ENCODE results near the gene SMPDL3A. TPM values are rescaled to one million over a fixed set of nuclear protein-coding genes. Genes with fewer than 3 reads are reported as not detected.

Gene SMPDL3A
- polyA plus RNA-seq, 3 donors from 2014 or later, result 0.37 to 1.2 TPM; not detected in 1

DNA sequence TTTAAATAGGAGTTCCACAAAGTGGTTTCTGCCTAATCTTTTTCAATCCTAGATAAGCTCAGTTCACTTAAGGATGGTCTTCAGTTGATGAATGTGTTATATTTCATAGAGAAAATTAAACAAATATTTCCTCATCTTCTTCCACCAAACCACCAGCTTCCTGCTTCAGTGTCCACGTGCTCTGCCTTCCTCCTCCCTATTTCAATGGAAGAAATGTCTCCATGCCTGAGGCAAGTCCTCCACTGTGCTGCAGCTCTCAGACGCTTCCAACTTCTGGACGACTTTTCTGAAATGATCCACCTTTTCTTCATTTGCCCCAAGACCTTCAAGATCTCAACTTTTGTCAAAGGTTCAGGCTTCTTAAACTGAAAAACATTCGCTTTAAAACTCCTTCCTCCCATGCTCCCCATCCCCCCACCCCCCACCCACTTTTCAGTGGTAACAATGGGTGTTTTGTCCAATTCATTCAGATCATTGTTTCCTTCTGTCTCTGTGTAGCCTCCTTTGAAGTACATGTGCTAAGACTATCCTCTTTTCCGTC is 34.8 kb upstream of the SMPDL3A start:
- DNase-seq, result no peak
- Mint-ChIP-seq H3K9me3 (no peaks in the 10 kb centered on the region), H3K27me3 (ENCODE audit: low read depth in 3 of 3) (peaks cover 0 to 4% (median 3%) of the 10 kb centered on the region in 3 donors), H3K4me3 (no peak overlapping the region), H3K27ac (no peak overlapping the region), H3K36me3 (no peaks in the 10 kb centered on the region), H3K4me1 (peaks cover 26 to 27% of the 10 kb centered on the region in 2 donors)

DNA sequence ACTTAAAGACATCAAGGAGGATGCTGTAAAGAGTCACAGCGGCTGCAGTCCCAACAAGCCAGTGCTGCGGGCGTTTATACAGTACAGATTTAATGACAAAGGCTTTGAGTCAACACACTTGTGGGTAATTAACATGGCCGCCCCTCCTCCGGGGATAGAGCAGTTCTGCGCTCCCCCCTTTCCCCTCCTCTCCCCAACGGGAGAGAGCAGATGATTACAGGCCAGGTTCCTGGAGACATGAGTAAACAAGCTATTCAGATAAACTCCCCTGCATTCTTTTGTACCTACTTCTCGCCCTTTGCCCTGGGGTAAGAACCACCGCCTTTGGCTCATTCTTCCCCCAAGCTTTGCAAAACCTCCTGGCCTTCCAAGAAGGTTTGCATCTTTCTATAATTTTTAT is 33.2 kb upstream of the SMPDL3A start:
- Mint-ChIP-seq H3K36me3 (no peaks in the 10 kb centered on the region), H3K4me1 (peaks cover 19 to 20% of the 10 kb centered on the region in 2 donors), H3K4me3 (no peak overlapping the region), H3K9me3 (no peaks in the 10 kb centered on the region), H3K27ac (no peak overlapping the region), H3K27me3 (ENCODE audit: low read depth in 3 of 3) (peaks cover 0 to 6% (median 4%) of the 10 kb centered on the region in 3 donors)
- no peak for DNase-seq

DNA sequence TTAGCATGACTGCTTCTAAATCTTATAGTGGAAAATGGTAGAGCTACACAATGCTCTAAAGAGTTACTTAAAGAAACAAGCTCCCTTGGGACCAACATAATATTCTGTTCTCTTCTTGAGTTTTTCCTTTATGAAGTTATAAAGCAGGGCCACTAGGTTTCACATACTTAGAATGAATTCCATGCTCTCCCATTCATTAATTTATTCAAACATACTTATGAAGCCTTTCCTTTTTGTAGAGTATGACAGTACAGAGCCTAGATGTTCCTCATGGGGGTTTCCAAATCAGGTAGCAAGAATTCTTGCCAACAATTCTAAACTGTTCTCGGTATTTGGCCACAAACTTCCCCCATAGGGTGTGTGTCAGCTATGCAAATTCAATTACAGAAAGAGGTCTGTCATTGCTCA is 30.1 kb upstream of the SMPDL3A start:
- peaks cover 0 to 4% of the 10 kb centered on the region in 2 donors for H3K4me1 Mint-ChIP-seq
- H3K9me3 Mint-ChIP-seq, result peaks cover 0 to 3% (median 0%) of the 10 kb centered on the region in 6 donors
- peaks cover 0 to 10% (median 4%) of the 10 kb centered on the region in 3 donors for H3K27me3 Mint-ChIP-seq (ENCODE audit: low read depth in 3 of 3)
- no peak overlapping the region for H3K27ac Mint-ChIP-seq
- no peak overlapping the region for H3K4me3 Mint-ChIP-seq
- no peak for DNase-seq
- H3K36me3 Mint-ChIP-seq, result no peaks in the 10 kb centered on the region

DNA sequence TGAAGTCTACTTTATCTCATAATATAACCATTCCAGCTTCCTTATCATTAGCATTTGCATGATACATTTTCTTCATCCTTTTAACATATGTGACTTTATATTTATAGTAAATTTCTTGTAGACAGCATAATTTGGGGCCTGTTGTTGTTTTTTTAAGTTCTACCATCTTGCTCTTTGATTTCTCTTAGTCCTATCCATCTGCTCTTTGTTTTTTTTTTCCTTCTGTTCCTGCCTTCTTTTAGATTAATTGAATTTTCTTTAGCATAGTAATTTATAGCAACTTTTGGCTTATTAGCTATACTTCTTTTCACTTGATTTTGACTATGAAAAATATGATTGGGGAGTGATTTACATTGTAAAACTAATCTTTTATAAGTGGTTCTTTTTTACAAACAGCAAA is 28.7 kb upstream of the SMPDL3A start:
- Mint-ChIP-seq H3K36me3 (no peaks in the 10 kb centered on the region), H3K9me3 (peaks cover 0 to 3% (median 0%) of the 10 kb centered on the region in 6 donors), H3K27ac (no peak overlapping the region), H3K4me3 (no peak overlapping the region), H3K27me3 (ENCODE audit: low read depth in 3 of 3) (peaks cover 0 to 10% (median 5%) of the 10 kb centered on the region in 3 donors), H3K4me1 (no peaks in the 10 kb centered on the region)
- no peak for DNase-seq

DNA sequence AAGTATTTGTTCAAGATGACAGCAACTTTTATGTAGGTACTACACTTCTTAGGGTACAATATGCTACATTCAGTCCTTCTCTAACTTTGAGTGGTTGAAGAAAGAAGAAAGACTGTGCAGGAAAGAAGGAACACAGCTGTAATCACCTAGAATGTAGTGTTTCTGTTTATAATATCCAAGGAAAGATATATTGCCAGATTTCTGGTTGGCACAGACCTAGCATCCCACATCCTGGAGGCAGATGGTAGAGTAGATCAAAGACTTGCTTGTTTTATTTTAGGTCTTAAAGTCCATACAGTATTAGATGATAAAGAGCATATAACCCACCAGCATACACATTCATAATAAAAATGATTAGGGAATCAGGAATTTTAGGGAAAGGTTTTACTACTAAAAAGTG is 22.8 kb upstream of the SMPDL3A start:
- DNase-seq, result no peak
- no peak overlapping the region for H3K4me3 Mint-ChIP-seq
- no peaks in the 10 kb centered on the region for H3K4me1 Mint-ChIP-seq
- H3K36me3 Mint-ChIP-seq, result no peaks in the 10 kb centered on the region
- H3K27me3 Mint-ChIP-seq (ENCODE audit: low read depth in 3 of 3), result peaks cover 0 to 5% (median 4%) of the 10 kb centered on the region in 3 donors
- peaks cover 0 to 3% (median 0%) of the 10 kb centered on the region in 6 donors for H3K9me3 Mint-ChIP-seq
- H3K27ac Mint-ChIP-seq, result no peak overlapping the region

DNA sequence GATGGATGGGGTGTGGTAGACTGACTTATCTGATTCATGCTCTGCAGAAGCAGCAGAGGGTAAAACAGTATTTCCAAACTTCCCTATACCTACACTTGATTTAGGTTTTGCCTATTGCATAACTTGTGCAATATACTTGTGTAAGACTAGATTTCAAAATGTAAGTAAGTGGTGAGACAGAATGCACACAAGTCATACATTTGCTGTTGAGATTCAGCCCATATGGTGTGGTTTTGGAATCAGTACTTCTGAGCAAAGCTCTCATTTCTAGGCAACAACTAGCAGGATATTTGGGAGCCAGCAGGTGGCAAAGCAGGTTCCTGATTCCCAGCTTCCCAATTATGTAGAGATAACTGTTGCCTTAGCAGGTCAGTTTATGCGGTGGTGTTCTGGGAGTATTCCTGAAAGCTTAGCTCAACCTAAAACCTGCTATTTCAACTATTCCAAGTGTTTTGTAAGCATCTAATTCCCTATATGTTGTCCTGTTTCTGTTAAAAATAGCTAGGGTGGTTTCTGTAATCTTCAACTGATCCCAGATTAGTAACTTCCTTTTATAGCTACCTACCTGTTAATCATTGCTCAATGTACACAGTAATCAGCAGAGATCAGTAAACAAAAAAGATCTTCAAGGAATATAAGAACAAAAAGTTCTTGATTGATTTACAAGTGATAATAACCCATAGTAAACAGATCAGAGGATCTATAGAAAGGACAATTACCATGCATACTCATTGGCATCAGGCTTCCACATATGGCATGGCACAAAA is 18.0 kb upstream of the SMPDL3A start:
- DNase-seq, result no peak
- H3K4me1 Mint-ChIP-seq, result no peaks in the 10 kb centered on the region
- no peaks in the 10 kb centered on the region for H3K36me3 Mint-ChIP-seq
- H3K27ac Mint-ChIP-seq, result no peak overlapping the region
- H3K27me3 Mint-ChIP-seq (ENCODE audit: low read depth in 3 of 3), result peaks cover 0 to 7% (median 3%) of the 10 kb centered on the region in 3 donors
- H3K9me3 Mint-ChIP-seq, result no peaks in the 10 kb centered on the region
- no peak overlapping the region for H3K4me3 Mint-ChIP-seq

DNA sequence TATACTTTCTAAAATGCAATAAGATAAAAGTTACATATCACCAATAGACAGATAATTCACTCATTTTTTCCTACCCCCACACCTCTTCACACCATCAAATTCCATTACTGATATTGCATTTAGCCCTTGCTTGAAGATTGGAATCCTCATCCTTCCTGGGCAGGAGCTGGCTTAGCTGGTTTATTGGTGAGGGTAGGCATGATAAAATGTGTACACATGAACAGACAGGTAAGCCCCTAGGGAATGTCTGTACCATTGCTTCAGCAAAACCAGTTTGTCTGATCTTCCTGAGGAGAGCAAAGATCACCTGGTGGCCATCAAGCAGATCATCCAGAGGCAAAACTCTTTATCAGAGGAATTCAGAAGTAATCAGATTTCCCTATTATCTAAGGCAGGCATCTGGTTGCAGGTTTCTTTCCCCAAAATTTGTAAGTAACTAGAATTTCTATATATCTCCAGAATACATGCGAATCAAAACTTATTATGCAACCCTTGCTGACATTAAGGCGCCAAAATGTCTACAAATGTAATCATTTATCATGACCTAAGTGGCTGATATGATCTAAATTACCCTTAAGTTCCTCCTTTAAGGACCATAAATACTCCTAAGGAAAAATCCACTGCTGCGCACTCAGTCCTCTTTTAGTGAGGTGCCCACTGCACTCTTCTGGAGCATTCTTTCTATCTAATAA is 16.2 kb upstream of the SMPDL3A start:
- no peaks in the 10 kb centered on the region for H3K4me1 Mint-ChIP-seq
- H3K36me3 Mint-ChIP-seq, result no peaks in the 10 kb centered on the region
- H3K27ac Mint-ChIP-seq, result no peak overlapping the region
- DNase-seq, result no peak
- H3K9me3 Mint-ChIP-seq, result peaks cover 0 to 5% (median 0%) of the 10 kb centered on the region in 6 donors
- H3K27me3 Mint-ChIP-seq (ENCODE audit: low read depth in 3 of 3), result peaks cover 0 to 7% (median 4%) of the 10 kb centered on the region in 3 donors
- no peak overlapping the region for H3K4me3 Mint-ChIP-seq

DNA sequence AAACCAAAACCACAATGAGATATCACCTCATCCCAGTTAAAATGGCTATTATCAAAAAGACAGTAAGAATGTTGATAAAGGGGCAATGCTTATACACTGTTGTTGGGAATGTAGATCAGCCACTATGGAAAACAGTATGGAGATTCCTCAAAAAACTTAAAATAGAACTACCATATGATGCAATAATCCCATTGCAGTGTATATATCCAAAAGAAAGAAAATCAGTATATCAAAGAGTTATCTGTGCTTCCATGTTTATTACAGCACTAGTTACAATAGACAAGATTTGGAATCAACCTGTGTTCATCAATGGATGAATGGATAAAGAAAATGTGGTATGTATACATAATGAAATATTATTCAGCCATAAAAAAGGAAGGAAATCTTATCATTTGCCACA is 13.1 kb upstream of the SMPDL3A start:
- peaks cover 0 to 5% (median 0%) of the 10 kb centered on the region in 6 donors for H3K9me3 Mint-ChIP-seq
- peaks cover 3 to 7% (median 7%) of the 10 kb centered on the region in 3 donors for H3K27me3 Mint-ChIP-seq (ENCODE audit: low read depth in 3 of 3)
- no peak for DNase-seq
- H3K36me3 Mint-ChIP-seq, result no peaks in the 10 kb centered on the region
- H3K4me1 Mint-ChIP-seq, result no peaks in the 10 kb centered on the region
- H3K27ac Mint-ChIP-seq, result no peak overlapping the region
- no peak overlapping the region for H3K4me3 Mint-ChIP-seq

DNA sequence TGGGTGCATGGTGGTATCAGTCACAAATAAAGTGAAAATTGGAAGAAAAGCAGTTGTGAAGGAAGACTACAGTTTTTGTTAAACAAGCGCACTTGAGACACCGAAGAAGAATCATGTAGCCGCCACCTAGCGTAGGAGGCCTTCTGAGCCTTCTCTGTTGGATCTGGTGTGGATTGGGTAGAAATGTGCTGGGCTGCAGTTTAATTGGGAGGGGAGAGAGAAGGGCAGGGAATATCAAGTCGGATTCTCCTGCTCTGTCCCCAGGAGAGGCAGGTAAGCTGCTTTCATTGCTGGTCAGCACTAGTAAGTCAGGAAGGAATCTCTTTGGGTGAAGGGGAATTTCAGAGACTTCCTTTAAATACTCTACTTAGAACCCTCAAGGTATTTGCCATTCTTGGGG is 10.8 kb upstream of the SMPDL3A start:
- Mint-ChIP-seq H3K9me3 (peaks cover 0 to 5% (median 0%) of the 10 kb centered on the region in 6 donors), H3K4me1 (no peaks in the 10 kb centered on the region), H3K4me3 (no peak overlapping the region), H3K36me3 (no peaks in the 10 kb centered on the region), H3K27me3 (ENCODE audit: low read depth in 3 of 3) (peaks cover 7 to 9% (median 8%) of the 10 kb centered on the region in 3 donors), H3K27ac (no peak overlapping the region)
- no peak for DNase-seq

DNA sequence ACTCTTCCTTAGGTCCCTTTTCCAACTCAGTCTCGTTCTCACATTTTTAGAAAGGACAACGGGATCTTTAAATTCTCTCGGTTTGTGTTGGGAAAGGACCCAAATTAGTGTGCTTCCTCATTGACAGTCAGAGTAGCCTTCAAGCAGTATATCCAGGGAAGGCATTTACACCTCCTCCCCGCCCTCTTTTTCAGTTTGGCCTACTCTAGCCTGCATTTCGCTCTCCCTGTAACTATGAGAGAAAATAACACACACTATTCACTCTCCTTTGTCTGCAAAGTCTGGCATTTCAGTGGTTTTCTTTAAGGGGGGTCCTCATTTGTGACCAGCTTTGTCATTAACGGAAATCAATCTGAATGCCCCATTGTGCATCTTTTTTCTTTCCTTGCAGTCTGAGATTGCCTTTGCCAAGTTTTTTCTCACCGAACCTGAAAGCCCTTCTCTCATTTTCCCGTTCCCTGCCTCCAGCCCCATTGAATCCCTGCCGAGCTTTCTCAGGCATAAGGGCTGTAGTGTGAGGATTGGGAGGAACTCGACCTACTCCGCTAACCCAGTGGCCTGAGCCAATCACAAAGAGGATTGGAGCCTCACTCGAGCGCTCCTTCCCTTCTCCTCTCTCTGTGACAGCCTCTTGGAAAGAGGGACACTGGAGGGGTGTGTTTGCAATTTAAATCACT is 9.9 kb upstream of the SMPDL3A start:
- H3K27ac Mint-ChIP-seq, result no peak overlapping the region
- no peaks in the 10 kb centered on the region for H3K36me3 Mint-ChIP-seq
- no peak overlapping the region for H3K4me3 Mint-ChIP-seq
- DNase-seq, result no peak
- H3K9me3 Mint-ChIP-seq, result peaks cover 0 to 5% (median 0%) of the 10 kb centered on the region in 6 donors
- H3K4me1 Mint-ChIP-seq, result no peaks in the 10 kb centered on the region
- H3K27me3 Mint-ChIP-seq (ENCODE audit: low read depth in 3 of 3), result peaks cover 6 to 13% (median 8%) of the 10 kb centered on the region in 3 donors

DNA sequence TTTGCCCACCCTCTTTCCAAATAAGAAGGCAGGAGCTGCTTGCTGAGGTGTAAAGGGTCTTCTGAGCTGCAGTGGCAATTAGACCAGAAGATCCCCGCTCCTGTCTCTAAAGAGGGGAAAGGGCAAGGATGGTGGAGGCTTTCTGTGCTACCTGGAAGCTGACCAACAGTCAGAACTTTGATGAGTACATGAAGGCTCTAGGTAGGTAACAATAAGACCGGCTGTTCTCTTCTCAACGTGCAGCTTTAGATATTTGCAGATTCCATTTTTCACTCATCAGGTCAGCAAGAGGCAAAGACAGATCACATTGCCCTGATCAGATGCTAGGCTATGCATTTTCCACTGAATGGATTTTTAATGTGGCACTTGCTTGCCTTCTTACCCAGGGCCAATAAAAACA is 9.4 kb upstream of the SMPDL3A start, which contains the start of gene FABP7:
FABP7 (plus strand) TSS at position 50 of the 400 bp plus-strand sequence; CDS start at position 129, 79 bp downstream.
- Mint-ChIP-seq H3K27ac (no peak within 1 kb of the TSS), H3K36me3 (no peaks in the 10 kb centered on the region), H3K9me3 (peaks cover 0 to 5% (median 0%) of the 10 kb centered on the region in 6 donors), H3K4me1 (no peaks in the 10 kb centered on the region), H3K27me3 (ENCODE audit: low read depth in 3 of 3) (peaks cover 3 to 14% (median 6%) of the 10 kb centered on the region in 3 donors), H3K4me3 (no peak within 1 kb of the TSS)
- DNase-seq, result no peak

DNA sequence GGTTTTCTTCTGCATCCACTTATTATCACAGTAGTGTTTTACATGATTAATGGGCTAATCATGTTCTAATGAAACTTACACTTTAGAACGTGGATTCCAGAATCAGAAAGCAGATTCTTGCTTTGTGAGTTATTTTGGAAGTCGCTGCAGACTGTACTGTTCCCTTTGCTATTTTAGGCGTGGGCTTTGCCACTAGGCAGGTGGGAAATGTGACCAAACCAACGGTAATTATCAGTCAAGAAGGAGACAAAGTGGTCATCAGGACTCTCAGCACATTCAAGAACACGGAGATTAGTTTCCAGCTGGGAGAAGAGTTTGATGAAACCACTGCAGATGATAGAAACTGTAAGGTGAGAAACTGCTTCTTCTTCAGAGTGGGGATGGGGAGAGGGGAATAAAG is 8.9 kb upstream of the SMPDL3A start:
- H3K4me3 Mint-ChIP-seq, result no peak overlapping the region
- H3K27me3 Mint-ChIP-seq (ENCODE audit: low read depth in 3 of 3), result peaks cover 3 to 15% (median 6%) of the 10 kb centered on the region in 3 donors
- no peak overlapping the region for H3K27ac Mint-ChIP-seq
- no peak for DNase-seq
- no peaks in the 10 kb centered on the region for H3K4me1 Mint-ChIP-seq
- H3K36me3 Mint-ChIP-seq, result no peaks in the 10 kb centered on the region
- peaks cover 0 to 5% (median 0%) of the 10 kb centered on the region in 6 donors for H3K9me3 Mint-ChIP-seq

DNA sequence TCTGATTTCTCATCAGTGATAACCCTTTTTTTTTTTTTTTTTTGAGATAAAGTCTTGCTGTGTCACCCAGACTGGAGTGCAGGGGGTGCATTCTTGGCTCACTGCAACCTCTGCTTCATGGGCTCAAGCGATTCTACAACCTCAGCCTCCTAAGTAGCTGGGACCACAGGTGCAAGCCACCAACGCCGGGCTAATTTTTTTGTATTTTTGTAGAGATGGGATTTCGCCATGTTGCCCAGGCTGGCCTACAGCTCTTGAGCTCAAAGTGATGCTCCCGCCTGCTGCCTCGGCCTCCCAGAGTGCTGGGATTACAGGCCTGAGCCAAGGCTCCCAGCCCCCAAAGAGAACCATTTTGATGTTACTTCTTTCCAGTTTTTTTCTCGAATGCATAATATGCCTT is 7.3 kb upstream of the SMPDL3A start:
- Mint-ChIP-seq H3K4me3 (no peak overlapping the region), H3K9me3 (no peaks in the 10 kb centered on the region), H3K36me3 (no peaks in the 10 kb centered on the region), H3K27ac (no peak overlapping the region), H3K27me3 (ENCODE audit: low read depth in 3 of 3) (peaks cover 3 to 15% (median 4%) of the 10 kb centered on the region in 3 donors), H3K4me1 (no peaks in the 10 kb centered on the region)
- no peak for DNase-seq
